SK-N-MC (cell line): ENCODE data around the gene UBTD1.

ENCODE experiments used
- EZH2 ChIP-seq: fragments of 200-600 bp; sonication (generic); IDR thresholded peaks from one replicate; pipeline ENCODE4 v1.6.1; 2017; ENCODE audit warnings: antibody characterized with exemption
- POLR2AphosphoS5 ChIP-seq: IDR thresholded peaks from 2 replicates; pipeline ENCODE4 v1.6.1; 2012; ENCODE audit warnings: mild to moderate bottlenecking, low read depth, low read length, borderline replicate concordance

GRCh38 chr10:97550336-97551149 is 51.8 kb downstream of the UBTD1 start:
- TF ChIP-seq EZH2, result no peak
- TF ChIP-seq POLR2AphosphoS5, result no peak
